ENCODE measurements around the gene MT2A.

DNA sequence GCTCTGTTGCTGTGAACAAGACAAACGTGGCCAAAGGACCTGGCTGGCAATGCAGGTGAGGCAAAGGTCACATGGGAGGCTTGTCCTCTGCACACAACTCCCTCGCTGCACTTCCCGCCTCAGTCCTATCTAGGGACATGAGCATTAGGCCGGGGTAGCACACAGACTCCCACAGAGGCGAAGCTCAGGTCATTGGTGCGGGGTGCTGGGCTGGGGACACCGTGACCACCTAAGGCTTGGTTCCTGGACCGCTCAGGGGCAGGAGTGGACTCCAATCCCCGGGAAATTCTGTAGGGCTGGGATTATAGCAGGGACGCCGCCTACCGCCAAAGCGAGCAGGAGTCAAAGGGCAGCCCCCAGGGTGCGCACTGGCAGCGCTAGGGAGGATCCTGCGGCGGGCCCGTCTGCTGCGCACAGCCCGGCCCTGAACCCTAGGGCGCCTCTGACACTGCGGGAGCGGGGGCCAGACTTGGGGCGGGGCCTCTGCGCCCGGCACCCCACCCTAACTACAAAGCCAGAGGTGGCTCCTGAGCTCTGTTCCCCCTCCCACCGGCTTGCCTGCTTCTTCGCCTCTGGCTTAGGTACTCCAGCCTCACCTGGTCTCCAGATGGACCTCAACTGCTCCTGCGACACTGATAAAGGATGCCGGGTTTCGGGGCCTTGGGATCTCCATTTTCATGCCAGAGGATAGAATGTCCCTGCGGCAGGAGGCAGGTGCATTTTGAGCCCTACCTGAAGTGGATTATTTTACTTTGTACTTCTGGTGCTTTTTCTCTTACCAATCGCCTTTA is 39.5 kb downstream of the MT2A start:
- TF ChIP-seq POLR2A (IDR thresholded peaks at IDR 0.05), result no peak
- TF ChIP-seq, protein P1, sequence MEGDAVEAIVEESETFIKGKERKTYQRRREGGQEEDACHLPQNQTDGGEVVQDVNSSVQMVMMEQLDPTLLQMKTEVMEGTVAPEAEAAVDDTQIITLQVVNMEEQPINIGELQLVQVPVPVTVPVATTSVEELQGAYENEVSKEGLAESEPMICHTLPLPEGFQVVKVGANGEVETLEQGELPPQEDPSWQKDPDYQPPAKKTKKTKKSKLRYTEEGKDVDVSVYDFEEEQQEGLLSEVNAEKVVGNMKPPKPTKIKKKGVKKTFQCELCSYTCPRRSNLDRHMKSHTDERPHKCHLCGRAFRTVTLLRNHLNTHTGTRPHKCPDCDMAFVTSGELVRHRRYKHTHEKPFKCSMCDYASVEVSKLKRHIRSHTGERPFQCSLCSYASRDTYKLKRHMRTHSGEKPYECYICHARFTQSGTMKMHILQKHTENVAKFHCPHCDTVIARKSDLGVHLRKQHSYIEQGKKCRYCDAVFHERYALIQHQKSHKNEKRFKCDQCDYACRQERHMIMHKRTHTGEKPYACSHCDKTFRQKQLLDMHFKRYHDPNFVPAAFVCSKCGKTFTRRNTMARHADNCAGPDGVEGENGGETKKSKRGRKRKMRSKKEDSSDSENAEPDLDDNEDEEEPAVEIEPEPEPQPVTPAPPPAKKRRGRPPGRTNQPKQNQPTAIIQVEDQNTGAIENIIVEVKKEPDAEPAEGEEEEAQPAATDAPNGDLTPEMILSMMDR (IDR thresholded peaks at IDR 0.05), result no peak

All from sigmoid colon (tissue), 3 donors.